Measurements from ENCODE around the gene SPATA7.

The SPATA7 gene

GRCh38 chr14:88481794-88482193, 96.3 kb downstream of the SPATA7 start:
- DNase-seq (ENCODE audit: low read depth in 3 of 3), result no peak

GRCh38 chr14:88482524-88482923, 97.1 kb downstream of the SPATA7 start:
- DNase-seq (ENCODE audit: low read depth in 3 of 3), result no peak

Measured in stimulated activated CD4-positive, alpha-beta T cell treated with anti-CD3 and anti-CD28 coated beads, TNF-alpha, amount 100 ng/mL, for 24 hours (primary cell).